ENCODE data around the gene FANCC.

Gene FANCC

DNA sequence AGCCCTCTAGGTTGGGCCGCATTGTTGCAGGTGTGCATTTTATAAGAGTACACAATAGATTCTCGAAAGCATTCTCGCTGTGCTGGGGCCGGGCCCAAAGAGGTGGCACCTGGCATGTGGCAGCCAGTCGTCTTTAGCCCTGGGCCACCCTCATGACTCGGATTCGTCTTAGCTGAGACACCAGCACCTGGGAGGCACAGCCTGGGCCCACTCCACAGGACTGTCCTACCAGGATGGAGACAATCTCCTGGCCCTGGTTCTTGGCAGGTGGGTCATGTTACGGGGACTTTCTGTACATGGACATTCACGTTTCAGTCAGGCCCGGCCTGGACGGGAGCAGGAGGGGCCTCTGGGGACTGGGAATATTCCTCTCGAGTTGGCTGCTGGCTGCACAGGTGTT is 212.5 kb downstream of the FANCC start:
- DNase-seq (ENCODE audit: low read depth) = no peak
- TF ChIP-seq CTCF (IDR thresholded peaks at IDR 0.05; ENCODE audit: control insufficient read depth, insufficient read depth, low read depth, low read length, missing control alignments) = no peak
- H3K4me3 ChIP-seq (ENCODE audit: control insufficient read depth, low read depth, low read length) = no peak overlapping the region

- no peak for DNase-seq (ENCODE audit: low read depth)
- TF ChIP-seq CTCF (IDR thresholded peaks at IDR 0.05; ENCODE audit: control insufficient read depth, insufficient read depth, low read depth, low read length, missing control alignments) = no peak
- no peak overlapping the region for H3K4me3 ChIP-seq (ENCODE audit: control insufficient read depth, low read depth, low read length)
Observed at GRCh38 chr9:95104581-95104960, 212.9 kb downstream of the FANCC start.

GRCh38 chr9:95103871-95104580 is 213.5 kb downstream of the FANCC start:
- H3K4me3 ChIP-seq (ENCODE audit: control insufficient read depth, low read depth, low read length) = no peak overlapping the region
- TF ChIP-seq CTCF (IDR thresholded peaks at IDR 0.05; ENCODE audit: control insufficient read depth, insufficient read depth, low read depth, low read length, missing control alignments) = no peak
- no peak for DNase-seq (ENCODE audit: low read depth)

GRCh38 chr9:95103281-95103771 is 214.2 kb downstream of the FANCC start:
- H3K4me3 ChIP-seq (ENCODE audit: control insufficient read depth, low read depth, low read length) = no peak overlapping the region
- TF ChIP-seq CTCF (IDR thresholded peaks at IDR 0.05; ENCODE audit: control insufficient read depth, insufficient read depth, low read depth, low read length, missing control alignments) = no peak
- no peak for DNase-seq (ENCODE audit: low read depth)

DNA sequence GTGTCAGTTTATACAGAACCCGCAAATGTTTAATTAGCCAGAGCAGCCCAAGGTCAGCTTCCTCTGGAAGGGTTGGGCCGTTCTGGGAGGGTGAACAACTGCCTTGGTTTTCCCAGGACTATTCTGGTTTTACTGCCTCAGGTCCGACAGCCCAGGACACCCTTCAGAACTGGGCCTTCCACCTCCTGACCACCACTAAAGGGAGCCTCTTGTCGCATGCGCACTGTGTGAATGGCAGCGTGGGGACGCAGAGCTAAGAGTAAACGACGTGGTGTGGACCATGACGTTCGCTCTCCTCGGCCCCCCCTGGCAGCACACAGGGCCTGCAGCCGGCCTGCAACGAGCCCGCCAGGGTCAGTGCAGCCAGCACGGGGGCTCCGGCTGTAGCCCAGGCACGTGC is 214.9 kb downstream of the FANCC start:
- no peak for TF ChIP-seq CTCF (IDR thresholded peaks at IDR 0.05; ENCODE audit: control insufficient read depth, insufficient read depth, low read depth, low read length, missing control alignments)
- no peak overlapping the region for H3K4me3 ChIP-seq (ENCODE audit: control insufficient read depth, low read depth, low read length)
- DNase-seq (ENCODE audit: low read depth) = no peak

DNA sequence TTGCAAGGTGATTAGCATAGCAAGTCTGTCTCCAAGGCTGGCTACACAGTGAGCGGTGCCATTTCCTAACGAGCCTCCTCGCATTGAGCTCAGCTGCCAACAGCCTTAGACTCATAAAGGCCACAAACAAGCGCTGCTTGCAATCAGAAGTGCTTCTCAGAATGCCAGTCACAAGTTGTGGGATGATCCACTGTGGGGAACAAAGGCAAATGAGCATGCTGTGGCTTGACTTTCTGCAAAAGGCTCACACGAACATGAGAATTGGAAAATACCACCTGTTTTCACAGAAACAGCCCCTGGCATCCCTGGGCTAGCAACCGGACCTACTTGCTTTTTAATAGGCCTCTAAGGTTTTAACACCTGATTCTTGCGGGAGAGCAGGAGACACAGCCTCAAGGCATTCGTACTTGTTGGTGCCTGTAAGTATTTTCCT is 215.5 kb downstream of the FANCC start:
- TF ChIP-seq CTCF (IDR thresholded peaks at IDR 0.05; ENCODE audit: control insufficient read depth, insufficient read depth, low read depth, low read length, missing control alignments) = no peak
- DNase-seq (ENCODE audit: low read depth) = no peak
- H3K4me3 ChIP-seq (ENCODE audit: control insufficient read depth, low read depth, low read length) = no peak overlapping the region
